Ascending aorta (tissue), 2 donors: ENCODE measurements around the gene MYO1G. TPM values are rescaled to one million over a fixed set of nuclear protein-coding genes. Genes with fewer than 3 reads are reported as not detected.
A peak's percentile ranks its signal among the peaks of the same experiment; 100 is the strongest.

Source experiments
- DNase-seq, 2 donors: peaks; one replicate each; pipeline ENCODE4 v3.0.0-alpha.2; 2019; ENCODE audit warnings: low spot score in 2 of 2
- H3K27ac ChIP-seq, 2 donors: fragments of 200-600 bp; sonication (generic); one replicate each; pipeline ENCODE4 v1.5.1; 2016 to 2017; ENCODE audit warnings: mild to moderate bottlenecking in 1 of 2
- H3K27me3 ChIP-seq: fragments of 200-600 bp; sonication (generic); one replicate; pipeline ENCODE4 v1.5.1; 2017
- H3K36me3 ChIP-seq, 2 donors: fragments of 200-600 bp; sonication (generic); one replicate each; pipeline ENCODE4 v1.5.1; 2016
- H3K4me1 ChIP-seq, 2 donors: fragments of 200-600 bp; sonication (generic); one replicate each; pipeline ENCODE4 v1.5.1; 2016 to 2017; ENCODE audit warnings: mild to moderate bottlenecking in 1 of 2
- H3K4me3 ChIP-seq, 2 donors: fragments of 200-600 bp; sonication (generic); one replicate each; pipeline ENCODE4 v1.5.1; 2016 to 2017; ENCODE audit warnings: mild to moderate bottlenecking in 1 of 2
- H3K9me3 ChIP-seq, 2 donors: fragments of 200-600 bp; sonication (generic); one replicate each; pipeline ENCODE4 v1.5.1; 2016
- intact Hi-C: fragments of 100-400 bp; cut with DNase I; formaldehyde crosslinking; loops from one replicate; pipeline ENCODE4 v1.15.1; 2023
- total RNA-seq: library from RNA; depleted of rRNA; stranded (reverse); fragments of >200 nt; gene quantifications from one replicate; pipeline ENCODE4 v1.1.0, GENCODE V29; 2016
- TF ChIP-seq, protein P1 (sequence below), 3 experiments: fragments of 200-600 bp in 2 of 3; fragments of 450-650 bp in 1 of 3; sonication (generic) in 2 of 3; IDR thresholded peaks; one replicate each; pipeline ENCODE4 v1.5.1; 2016 to 2019; ENCODE audit warnings: antibody characterized with exemption in 3 of 3, mild to moderate bottlenecking in 1 of 3, moderate library complexity in 1 of 3

Gene MYO1G
- total RNA-seq, 1 donor from 2014 or later, result 5.9 TPM

DNA sequence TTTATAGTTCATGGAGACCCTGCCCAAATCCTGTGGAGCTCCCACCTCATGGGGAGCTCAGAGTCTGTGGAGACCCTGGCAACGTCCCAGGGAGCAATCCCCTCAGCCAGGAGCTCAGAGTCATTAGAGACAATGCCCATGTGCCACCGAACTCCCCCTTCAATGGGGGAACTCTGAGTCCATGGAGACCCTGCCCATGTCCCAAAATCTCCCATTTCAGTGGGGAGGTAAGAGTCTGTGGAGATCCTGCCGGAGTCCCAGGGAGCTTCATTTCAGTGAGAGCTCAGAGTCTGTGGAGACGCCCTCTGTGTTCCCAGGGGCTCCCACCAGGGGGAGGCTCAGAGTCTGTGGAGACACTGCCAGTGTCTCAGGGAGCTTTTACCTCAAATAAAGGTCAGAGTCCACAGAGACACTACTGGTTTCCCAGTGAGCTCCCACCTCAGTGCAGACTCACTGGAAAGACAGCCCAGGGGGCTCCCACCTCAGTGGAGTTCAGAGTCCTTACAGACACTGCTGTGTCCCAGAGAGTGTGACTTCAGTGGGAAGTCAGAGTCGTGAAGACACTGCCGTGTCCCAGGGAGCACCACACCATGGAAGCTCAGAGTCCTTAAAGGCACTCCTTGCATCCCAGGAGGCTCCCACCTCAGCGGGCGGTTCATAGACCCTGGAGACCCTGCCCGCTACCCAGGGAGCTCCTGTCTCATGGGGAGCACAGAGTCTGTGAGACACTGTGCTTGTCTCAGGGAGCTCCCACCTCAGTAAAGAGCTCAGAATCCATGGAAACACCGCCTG is 5.0 kb downstream of the MYO1G start:
- Histone ChIP-seq H3K4me1 (no peaks in the 10 kb centered on the region), H3K27me3 (no peaks in the 10 kb centered on the region), H3K36me3 (peaks cover 0 to 2% of the 10 kb centered on the region in 2 donors), H3K27ac (no peak overlapping the region), H3K9me3 (no peaks in the 10 kb centered on the region), H3K4me3 (no peak overlapping the region)
- TF ChIP-seq, protein P1, sequence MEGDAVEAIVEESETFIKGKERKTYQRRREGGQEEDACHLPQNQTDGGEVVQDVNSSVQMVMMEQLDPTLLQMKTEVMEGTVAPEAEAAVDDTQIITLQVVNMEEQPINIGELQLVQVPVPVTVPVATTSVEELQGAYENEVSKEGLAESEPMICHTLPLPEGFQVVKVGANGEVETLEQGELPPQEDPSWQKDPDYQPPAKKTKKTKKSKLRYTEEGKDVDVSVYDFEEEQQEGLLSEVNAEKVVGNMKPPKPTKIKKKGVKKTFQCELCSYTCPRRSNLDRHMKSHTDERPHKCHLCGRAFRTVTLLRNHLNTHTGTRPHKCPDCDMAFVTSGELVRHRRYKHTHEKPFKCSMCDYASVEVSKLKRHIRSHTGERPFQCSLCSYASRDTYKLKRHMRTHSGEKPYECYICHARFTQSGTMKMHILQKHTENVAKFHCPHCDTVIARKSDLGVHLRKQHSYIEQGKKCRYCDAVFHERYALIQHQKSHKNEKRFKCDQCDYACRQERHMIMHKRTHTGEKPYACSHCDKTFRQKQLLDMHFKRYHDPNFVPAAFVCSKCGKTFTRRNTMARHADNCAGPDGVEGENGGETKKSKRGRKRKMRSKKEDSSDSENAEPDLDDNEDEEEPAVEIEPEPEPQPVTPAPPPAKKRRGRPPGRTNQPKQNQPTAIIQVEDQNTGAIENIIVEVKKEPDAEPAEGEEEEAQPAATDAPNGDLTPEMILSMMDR (IDR thresholded peaks at IDR 0.05), result peak; percentile 29 to 41 (median 31)
- intact Hi-C loops, result loop anchor here (5.0 kb wide), 1 partner anchor 163 kb away; no protein-coding TSS in a partner anchor
- DNase-seq, result no peak

DNA sequence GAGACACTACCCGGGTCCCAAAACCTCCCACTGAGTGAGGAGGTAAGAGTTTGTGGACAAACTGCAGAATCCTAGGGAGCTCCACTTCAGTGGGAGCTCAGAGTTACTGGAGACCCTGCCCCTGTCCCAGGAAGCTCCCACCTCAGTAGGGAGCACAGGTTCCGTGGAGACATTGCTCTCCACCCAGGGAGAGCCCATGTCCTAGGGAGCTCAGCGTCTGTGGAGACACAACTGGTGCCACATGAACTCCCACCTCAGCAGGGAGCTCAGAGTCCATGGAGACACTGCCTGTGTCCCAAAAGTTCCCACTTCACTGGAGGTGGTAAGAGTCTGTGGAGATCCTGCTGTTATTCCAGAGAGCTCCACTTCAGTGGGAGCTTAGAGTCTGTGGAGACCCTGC is 6.3 kb downstream of the MYO1G start:
- intact Hi-C loops, result loop anchor here (5.0 kb wide), 1 partner anchor 165 kb away; no protein-coding TSS in a partner anchor
- Histone ChIP-seq H3K4me3 (no peak overlapping the region), H3K36me3 (peaks cover 0 to 2% of the 10 kb centered on the region in 2 donors), H3K27me3 (no peaks in the 10 kb centered on the region), H3K9me3 (no peaks in the 10 kb centered on the region), H3K27ac (no peak overlapping the region), H3K4me1 (no peaks in the 10 kb centered on the region)
- TF ChIP-seq, protein P1 (IDR thresholded peaks at IDR 0.05), result no peak
- DNase-seq, result no peak

DNA sequence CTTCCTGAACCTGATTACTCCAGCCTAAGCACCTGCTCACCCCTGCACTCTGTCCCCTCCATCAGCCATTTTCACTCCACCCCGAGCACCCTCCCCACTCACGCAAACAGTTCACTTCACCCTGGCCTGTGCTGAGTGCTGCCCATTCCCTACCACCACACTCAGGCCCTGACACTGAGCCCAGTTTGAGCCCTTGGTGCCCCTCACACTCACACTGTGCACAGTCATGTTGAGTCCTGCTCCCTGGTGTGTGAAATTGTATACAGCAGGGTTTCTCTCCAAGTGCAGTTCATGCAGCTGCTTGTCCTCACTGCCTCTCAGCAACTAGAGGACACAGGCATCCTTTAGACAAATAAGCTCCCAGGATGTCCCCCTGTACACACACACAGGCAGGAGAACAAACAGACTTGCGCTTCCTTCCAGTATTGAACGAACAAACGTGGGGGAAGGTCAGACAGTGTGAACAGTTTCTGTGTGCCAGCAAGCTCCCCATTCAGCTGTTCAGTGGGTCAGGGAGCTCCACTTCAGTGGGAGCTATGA is 6.8 kb downstream of the MYO1G start:
- Histone ChIP-seq H3K27me3 (no peaks in the 10 kb centered on the region), H3K27ac (no peak overlapping the region), H3K4me1 (no peaks in the 10 kb centered on the region), H3K9me3 (no peaks in the 10 kb centered on the region), H3K36me3 (peaks cover 0 to 2% of the 10 kb centered on the region in 2 donors), H3K4me3 (no peak overlapping the region)
- DNase-seq, result no peak
- TF ChIP-seq, protein P1 (IDR thresholded peaks at IDR 0.05), result no peak
- intact Hi-C loops, result loop anchor here (5.0 kb wide), 1 partner anchor 165 kb away; no protein-coding TSS in a partner anchor

DNA sequence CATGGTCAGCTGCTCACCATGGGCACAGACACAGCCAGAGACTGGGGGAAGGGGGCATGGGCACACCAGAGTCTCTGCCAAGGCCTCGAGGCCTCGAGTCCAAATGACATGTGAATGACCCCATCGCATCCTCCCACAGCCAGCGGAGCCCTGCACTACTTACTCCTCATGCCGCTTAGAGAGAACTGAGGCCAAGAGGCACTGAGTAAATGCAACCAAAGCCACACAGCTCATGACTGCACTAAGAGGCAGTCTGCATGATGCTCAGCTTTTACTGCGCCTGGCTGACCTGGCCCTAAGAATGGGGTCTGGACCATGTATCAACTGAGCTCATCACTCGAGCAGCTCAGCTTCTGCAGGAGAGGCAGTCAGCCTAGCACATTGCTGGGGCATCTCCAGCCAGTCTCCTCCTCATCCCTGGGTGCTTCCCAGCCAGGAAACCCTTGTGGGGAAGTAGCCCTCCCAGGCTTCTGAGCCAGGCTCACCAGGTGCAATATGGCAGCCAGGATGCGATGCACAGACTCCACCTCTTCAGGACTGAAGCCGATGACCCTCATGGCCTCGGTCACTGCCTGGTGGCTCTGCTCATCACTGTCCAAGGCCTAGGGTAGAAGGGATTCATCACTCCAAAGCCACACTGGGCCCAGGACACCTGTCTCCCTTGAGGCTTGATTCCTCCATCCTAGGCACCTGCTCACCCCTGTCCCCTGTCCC is 7.5 kb downstream of the MYO1G start:
- peaks cover 0 to 2% of the 10 kb centered on the region in 2 donors for H3K36me3 ChIP-seq
- TF ChIP-seq, protein P1 (IDR thresholded peaks at IDR 0.05), result no peak
- no peak overlapping the region for H3K4me3 ChIP-seq
- H3K4me1 ChIP-seq, result no peaks in the 10 kb centered on the region
- no peaks in the 10 kb centered on the region for H3K27me3 ChIP-seq
- intact Hi-C loops, result loop anchor here (5.0 kb wide), 1 partner anchor 166 kb away; no protein-coding TSS in a partner anchor
- no peak for DNase-seq
- H3K27ac ChIP-seq, result no peak overlapping the region
- H3K9me3 ChIP-seq, result no peaks in the 10 kb centered on the region

DNA sequence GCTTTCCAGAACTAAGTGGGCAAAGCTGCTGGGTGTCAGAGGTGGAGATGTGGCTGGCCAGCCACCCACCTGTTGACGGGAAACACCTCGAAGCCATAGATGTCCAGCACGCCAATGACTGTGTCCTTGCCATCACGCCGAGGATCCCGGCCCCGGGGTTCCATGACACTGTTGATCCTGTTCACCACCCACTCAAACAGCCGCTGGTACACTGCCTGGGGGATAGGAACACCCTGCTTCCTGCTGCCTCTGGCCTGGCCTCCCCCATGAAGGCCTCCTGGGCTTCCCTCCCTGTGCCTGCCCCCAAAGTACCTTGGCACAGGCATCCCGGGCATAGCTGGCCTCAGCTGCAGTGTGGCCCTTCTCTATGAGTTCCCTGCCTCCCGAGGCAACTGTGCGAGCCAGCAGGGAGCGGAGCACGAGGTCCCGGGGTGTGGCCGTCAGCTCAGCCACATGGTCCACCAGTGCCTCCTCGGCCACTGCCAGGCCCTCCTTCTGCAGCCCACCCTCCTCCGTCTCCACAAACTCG is 8.2 kb downstream of the MYO1G start:
- peaks cover 0 to 2% of the 10 kb centered on the region in 2 donors for H3K36me3 ChIP-seq
- H3K4me3 ChIP-seq, result no peak overlapping the region
- H3K9me3 ChIP-seq, result no peaks in the 10 kb centered on the region
- intact Hi-C loops, result loop anchor here (5.0 kb wide), 1 partner anchor 167 kb away; no protein-coding TSS in a partner anchor
- TF ChIP-seq, protein P1 (IDR thresholded peaks at IDR 0.05), result no peak
- no peaks in the 10 kb centered on the region for H3K27me3 ChIP-seq
- H3K4me1 ChIP-seq, result no peaks in the 10 kb centered on the region
- H3K27ac ChIP-seq, result no peak overlapping the region
- no peak for DNase-seq
